Myocyte (in vitro differentiated cells): ENCODE data around the gene MAGEA11. TPM values are rescaled to one million over a fixed set of nuclear protein-coding genes. Genes with fewer than 3 reads are reported as not detected.
"Not testable (repeated sequence)": the region's sequence is repeated elsewhere in the genome, so short reads cannot be mapped to it uniquely, and the experiment has no call there.

Experiments used
- DNase-seq: peaks from one replicate; pipeline ENCODE4 v3.0.0-alpha.2; 2012; ENCODE audit warnings: low read depth
- total RNA-seq: library from RNA; depleted of rRNA; stranded (reverse); fragments of >200 nt; gene quantifications from 2 replicates; pipeline ENCODE4 v1.2.3, GENCODE V29; 2014

Gene MAGEA11
- total RNA-seq, 1 donor from 2014 or later, result not detected

DNA sequence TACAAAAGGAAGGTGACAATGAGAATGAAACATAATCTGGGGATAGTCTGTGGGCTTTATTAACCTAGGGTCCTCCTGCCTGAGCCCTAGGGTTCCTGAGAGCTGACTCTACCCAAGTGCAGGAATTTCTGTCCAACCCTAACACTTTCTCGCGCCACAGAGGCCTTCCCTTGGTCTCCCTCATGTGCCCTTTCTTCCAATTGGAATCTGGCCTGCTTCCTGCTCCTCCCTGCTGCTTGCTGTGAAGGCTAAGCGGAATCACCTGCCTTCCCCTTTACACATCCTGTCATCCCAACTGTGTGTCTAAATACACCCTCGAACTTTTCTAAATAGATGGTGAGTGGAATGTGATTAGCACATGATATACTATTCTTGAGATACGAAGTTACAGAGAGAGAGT is 5.9 kb downstream of the MAGEA11 start:
- DNase-seq, result no peak

GRCh38 chrX:149718757-149719156 is 6.9 kb downstream of the MAGEA11 start:
- no peak for DNase-seq

- DNase-seq, result no peak
These were observed 8.3 kb downstream of the MAGEA11 start for GRCh38 chrX:149720021-149720689.

DNA sequence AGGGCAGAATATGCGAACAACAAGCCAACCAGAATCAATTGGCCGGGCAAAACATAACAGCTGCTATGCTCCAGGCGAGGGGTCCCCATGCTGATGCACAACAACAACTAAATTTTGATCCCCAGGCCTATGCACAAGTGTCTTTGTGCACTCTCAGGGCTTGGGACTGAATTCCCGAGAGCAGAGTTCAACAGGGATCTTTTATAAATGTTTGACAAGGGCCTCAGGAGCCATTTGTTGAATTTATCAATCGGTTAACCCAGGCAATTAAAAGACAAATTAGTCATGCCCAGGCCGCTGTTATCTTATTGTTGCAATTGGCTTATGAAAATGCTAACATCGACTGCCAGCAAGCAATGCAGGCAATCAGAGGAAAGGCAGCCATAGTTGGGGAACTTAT is 9.4 kb downstream of the MAGEA11 start:
- DNase-seq, result not testable (repeated sequence)

- DNase-seq, result no peak
These were observed 9.9 kb downstream of the MAGEA11 start for GRCh38 chrX:149721778-149722177.

DNA sequence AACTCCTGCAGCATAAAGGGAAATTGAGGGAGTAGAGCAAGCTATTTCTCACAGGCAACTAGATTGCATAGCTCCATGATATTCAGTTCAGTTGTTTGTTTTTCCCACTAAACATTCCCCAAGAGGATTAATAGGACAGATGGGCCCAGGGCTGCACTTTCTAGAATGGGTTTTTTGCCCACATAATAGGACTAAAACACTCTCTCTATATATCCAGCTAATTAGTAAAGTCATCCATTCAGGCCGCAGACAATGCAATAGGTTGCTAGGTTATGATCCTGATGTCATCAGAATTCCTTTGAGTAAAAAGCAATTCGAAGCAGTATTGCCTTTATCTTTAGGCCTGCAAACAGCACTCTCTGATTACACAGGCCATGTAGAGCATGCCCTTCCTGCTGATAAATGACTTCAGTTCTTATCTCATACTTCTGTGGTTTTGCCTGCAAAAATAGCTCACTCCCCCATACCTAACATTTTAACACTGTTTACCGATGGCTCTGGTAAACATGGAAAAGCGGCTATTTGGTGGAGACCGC is 11.8 kb downstream of the MAGEA11 start:
- not testable (repeated sequence) for DNase-seq

GRCh38 chrX:149727308-149727707 is 15.4 kb downstream of the MAGEA11 start:
- not testable (repeated sequence) for DNase-seq

DNA sequence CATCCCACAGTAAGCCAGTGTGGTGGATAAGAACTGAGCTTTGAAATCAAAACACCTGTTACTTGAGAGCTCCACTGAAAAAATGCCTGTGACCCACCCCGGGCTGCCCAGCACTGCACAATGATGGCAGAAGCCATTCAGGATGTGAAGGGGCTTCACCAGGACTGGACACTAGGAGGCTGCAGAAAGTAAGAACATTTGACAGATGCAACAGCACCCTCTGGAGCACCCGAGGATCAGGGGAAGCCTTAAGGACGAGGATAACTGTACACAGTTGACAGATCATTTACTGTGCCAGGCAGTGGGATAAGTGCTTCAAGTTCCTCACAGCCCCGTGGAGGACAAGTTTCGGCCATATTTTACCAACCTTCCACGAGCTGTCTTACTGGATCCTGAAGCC is 30.4 kb downstream of the MAGEA11 start:
- DNase-seq, result not testable (repeated sequence)

- not testable (repeated sequence) for DNase-seq
These were observed 34.6 kb downstream of the MAGEA11 start for GRCh38 chrX:149746390-149747007.

DNA sequence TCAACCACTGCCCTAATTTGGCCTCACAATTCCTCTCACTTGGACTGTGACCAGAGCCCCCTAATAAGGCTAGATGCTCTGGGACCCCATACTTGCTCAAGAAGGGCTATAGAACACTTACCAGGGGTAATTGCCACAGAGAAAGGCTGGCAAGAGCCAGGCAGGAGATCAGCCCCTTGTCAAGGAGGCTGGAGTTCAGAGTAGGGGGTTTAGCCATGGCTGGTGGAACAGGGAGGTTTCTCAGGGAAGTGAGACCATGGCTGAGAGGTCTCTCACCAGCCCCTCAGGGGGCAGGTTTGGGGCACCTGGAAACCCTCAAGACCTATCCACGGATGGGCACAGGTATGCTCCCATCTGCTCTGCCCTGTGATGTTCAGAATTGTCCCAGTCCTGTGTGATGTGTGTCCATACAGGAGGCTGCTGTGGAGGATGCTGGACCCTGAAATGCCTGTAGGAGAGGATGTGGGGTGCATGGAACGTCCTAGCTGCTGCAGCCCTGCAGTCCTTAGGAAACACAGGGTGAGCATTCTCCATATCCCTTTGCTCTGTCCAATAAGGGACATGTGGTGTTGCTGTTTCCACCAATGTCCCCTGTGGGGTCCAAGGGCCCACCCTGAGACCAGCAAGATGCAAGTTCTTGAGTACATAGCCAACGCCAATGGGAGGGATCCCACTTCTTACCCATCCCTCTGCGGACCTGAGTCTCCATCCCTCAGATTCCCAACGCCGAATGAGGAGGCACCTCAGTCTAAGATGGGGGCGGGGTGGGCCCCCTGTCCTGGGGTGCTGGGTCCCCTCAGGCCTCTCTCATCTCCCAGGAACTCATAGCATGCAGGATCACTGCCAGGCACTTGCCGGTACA is 45.6 kb downstream of the MAGEA11 start:
- DNase-seq, result no peak

DNA sequence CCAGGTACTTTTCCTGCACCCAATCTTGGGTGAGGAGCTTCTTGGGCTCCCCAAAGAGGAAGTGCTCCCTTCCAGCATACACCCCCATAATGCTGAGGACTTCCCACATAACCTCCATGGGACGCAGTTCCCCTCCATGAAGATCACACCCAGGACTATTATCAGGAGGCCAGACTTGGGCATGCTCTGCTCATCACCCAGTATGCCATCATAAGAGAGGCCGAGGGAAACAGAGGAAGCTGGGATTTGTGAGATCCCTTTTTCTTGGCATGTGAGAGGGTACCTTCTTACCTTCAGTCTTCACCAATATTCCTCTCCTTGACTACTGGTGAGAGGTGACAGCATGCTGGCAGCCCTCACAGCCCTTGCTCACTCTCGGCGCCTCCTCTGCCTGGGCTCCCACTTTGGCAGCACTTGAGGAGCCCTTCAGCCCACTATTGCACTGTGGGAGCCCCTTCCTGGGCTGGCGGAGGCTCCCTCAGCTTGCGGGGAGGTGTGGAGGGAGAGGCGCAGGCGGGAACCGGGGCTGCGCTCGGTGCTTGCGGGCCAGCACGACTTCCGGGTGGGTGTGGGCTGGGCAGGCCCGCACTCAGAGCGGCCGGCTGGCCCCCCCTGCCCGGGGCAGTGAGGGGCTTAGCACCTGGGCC is 46.3 kb downstream of the MAGEA11 start:
- no peak for DNase-seq

GRCh38 chrX:149758715-149759078 is 46.8 kb downstream of the MAGEA11 start:
- not testable (repeated sequence) for DNase-seq

DNA sequence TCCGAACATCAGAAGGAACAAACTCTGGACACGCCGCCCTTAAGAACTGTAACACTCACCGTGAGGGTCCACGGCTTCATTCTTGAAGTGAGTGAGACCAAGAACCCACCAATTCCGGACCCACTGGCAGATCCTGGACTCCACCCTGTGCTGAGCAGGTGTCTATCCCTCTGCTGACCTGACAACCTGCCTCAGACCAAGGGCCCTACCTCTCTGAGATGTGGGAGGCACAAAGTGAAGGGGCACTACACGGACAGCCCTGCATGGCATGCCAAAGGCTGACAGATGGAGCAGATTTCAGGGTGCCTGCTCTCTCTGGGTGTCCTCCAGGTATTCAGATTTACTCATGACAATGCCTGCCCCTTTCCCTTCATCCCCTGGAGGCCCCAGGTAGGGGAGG is 48.0 kb downstream of the MAGEA11 start:
- no peak for DNase-seq

DNA sequence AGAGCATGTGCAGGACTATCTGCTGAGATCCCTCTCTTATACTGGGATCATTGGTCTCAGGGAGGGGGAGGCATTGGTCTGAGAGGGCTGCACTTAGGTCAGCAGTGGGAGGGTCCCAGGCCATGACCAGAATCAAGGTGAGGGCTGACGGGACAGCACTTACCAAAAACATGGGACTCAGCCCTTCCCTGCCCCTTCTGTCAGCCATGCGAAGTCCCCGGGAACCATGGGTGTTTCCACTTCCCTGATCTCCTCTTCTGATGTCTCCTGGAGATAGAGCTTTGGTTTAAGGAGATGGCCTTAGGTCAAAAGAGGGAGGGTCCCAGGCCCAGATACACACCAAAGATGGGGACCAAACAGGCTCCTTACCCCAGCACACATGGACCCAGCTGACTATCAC is 49.1 kb downstream of the MAGEA11 start:
- no peak for DNase-seq

DNA sequence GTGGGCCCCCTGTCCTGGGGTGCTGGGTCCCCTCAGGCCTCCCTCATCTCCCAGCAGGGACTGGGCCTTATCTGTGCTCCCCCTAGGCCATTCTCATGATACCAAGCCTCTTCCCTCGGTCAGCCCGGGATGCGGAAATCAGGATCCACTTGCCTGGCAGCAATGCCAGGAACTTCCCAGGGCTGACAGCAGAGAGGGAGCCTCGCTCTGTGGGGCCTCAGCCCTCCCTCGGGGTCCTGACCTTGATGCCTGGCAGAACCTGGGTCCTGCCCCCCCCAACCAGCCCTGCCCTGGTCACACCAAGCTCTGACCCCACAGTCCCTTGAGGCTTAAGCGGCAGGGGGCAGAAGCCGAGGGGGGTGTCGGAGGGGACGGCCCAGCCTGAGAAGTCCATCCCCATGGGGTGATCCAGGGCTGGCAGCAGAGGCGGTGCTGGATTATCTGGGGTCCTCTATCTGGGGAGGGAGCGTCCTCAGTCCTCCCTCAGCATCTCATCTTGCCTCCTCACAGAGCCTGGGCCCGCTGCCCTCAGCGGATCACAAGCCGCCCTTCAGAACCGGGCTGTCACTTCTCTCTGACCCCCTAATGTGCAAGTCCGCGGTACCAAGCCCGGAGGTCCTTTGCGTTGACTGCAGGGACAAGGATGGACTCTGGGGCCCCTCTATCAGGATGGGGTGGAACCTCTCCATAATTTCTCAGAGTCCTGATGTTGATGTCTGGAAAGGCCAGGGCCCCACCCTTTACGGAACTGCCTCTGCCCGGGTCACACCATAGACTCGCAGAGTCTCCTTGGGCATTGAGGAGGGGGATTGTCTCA is 50.2 kb downstream of the MAGEA11 start:
- DNase-seq, result not testable (repeated sequence)

DNA sequence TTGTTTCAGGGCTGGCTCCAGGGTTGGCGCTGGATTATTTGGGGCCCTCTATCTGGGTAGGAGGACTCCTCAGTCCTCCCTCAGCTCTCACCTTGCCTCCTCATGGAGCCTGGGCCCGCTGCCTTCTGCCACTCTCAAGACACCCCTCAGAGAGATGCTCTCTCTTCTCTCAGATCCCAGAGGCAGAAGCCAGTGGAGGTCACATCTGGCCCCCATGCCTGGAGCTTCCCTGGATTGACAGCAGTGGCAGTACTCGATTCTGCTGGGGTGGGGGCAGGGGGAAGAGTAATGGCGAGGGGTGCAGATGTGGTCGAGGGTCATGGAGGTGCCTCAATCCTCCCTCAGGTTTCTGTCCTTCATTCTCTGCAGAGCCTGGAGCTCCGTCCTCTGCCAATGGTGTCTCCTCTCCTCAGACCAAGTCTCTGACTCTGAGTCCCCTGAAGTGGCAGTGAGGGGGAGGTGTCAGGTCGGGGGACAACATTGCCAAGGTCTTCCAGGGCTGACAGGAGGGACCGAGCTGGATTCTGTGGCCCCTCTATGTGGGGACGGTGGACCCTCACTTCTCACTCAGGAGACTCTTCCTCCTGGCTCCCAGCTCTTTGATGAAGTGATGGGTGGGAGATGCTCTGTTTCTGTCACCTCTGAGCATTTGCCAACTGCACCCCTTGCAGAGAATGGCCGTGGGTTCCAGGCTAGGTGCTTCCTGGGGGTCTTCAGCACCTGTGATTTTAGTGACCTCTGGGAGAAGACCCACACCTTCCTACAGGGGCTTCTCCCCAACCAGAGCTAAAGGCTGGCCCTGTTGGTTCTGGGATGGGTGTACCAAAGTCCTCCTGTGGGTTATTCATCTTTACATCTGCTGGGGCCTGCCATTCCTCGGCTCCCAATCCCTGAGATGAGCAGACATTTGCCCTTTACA is 51.1 kb downstream of the MAGEA11 start:
- no peak for DNase-seq
